Activated T-cell treated with anti-CD3 and anti-CD28 coated beads, Interleukin-2, amount 50 U/mL, for 24 hours (primary cell): ENCODE measurements around the gene HSPB9.
"Not testable (repeated sequence)": the region's sequence is repeated elsewhere in the genome, so short reads cannot be mapped to it uniquely, and the experiment has no call there.

Experiments
- DNase-seq: peaks from one replicate; pipeline ENCODE4 v3.0.0-alpha.2; 2020
- H3K27ac Mint-ChIP-seq: 2 replicates; pipeline ENCODE4 v1.8.0; 2020; ENCODE audit warnings: mild to moderate bottlenecking, mixed read lengths
- H3K27me3 Mint-ChIP-seq: 2 replicates; pipeline ENCODE4 v1.8.0; 2020; ENCODE audit warnings: mixed read lengths
- H3K36me3 Mint-ChIP-seq: 2 replicates; pipeline ENCODE4 v1.8.0; 2020; ENCODE audit warnings: low read depth, mixed read lengths
- H3K4me1 Mint-ChIP-seq: 2 replicates; pipeline ENCODE4 v1.8.0; 2020; ENCODE audit warnings: low read depth, mixed read lengths
- H3K4me3 Mint-ChIP-seq: 2 replicates; pipeline ENCODE4 v1.8.0; 2020; ENCODE audit warnings: mild to moderate bottlenecking, moderate library complexity, mixed read lengths
- H3K9me3 Mint-ChIP-seq: 2 replicates; pipeline ENCODE4 v1.8.0; 2020; ENCODE audit warnings: mixed read lengths

Gene HSPB9

GRCh38 chr17:42136654-42137051 lies 14.0 kb downstream of the HSPB9 start:
- Mint-ChIP-seq H3K4me3 (no peak overlapping the region), H3K9me3 (no peaks in the 10 kb centered on the region), H3K36me3 (peaks cover 78% of the 10 kb centered on the region), H3K4me1 (peaks cover 78% of the 10 kb centered on the region), H3K27ac (peak overlapping the region; percentile 83), H3K27me3 (no peaks in the 10 kb centered on the region)
- no peak for DNase-seq

- Mint-ChIP-seq H3K4me3 (no peak overlapping the region), H3K4me1 (peaks cover 70% of the 10 kb centered on the region), H3K27me3 (no peaks in the 10 kb centered on the region), H3K36me3 (peaks cover 82% of the 10 kb centered on the region), H3K9me3 (no peaks in the 10 kb centered on the region), H3K27ac (peak overlapping the region; percentile 24)
- no peak for DNase-seq
These were observed 16.3 kb downstream of the HSPB9 start for GRCh38 chr17:42138749-42139492.

- not testable (repeated sequence) for H3K27ac Mint-ChIP-seq, DNase-seq, H3K27me3 Mint-ChIP-seq, H3K9me3 Mint-ChIP-seq, H3K4me3 Mint-ChIP-seq
- H3K4me1 Mint-ChIP-seq = peaks cover 57% of the 10 kb centered on the region
- peaks cover 72% of the 10 kb centered on the region for H3K36me3 Mint-ChIP-seq
These were observed 18.1 kb downstream of the HSPB9 start for GRCh38 chr17:42140690-42141089.

- Mint-ChIP-seq H3K9me3 (no peaks in the 10 kb centered on the region), H3K36me3 (peaks cover 71% of the 10 kb centered on the region), H3K27ac (peak overlapping the region; percentile 10), H3K4me3 (no peak overlapping the region), H3K4me1 (peaks cover 50% of the 10 kb centered on the region), H3K27me3 (no peaks in the 10 kb centered on the region)
- DNase-seq = no peak
These were observed 18.8 kb downstream of the HSPB9 start for GRCh38 chr17:42141382-42141781.

- H3K27ac Mint-ChIP-seq = peak overlapping the region; percentile 69
These were observed 19.8 kb downstream of the HSPB9 start for GRCh38 chr17:42142371-42142896.

GRCh38 chr17:42143138-42143537 lies 20.5 kb downstream of the HSPB9 start:
- H3K9me3 Mint-ChIP-seq, H3K27me3 Mint-ChIP-seq, DNase-seq, H3K4me3 Mint-ChIP-seq: not testable (repeated sequence)
- Mint-ChIP-seq H3K27ac (peak overlapping the region; percentile 69), H3K4me1 (peaks cover 47% of the 10 kb centered on the region), H3K36me3 (peaks cover 72% of the 10 kb centered on the region)

More at GRCh38 chr17:42142371-42142896, 19.8 kb downstream of the HSPB9 start:
- DNase-seq = no peak
- Mint-ChIP-seq H3K36me3 (peaks cover 71% of the 10 kb centered on the region), H3K27me3 (no peaks in the 10 kb centered on the region), H3K4me3 (no peak overlapping the region), H3K9me3 (no peaks in the 10 kb centered on the region), H3K4me1 (peaks cover 48% of the 10 kb centered on the region)

- H3K4me3 Mint-ChIP-seq = no peak overlapping the region
- H3K4me1 Mint-ChIP-seq = peaks cover 38% of the 10 kb centered on the region
- no peaks in the 10 kb centered on the region for H3K9me3 Mint-ChIP-seq
- H3K27me3 Mint-ChIP-seq = no peaks in the 10 kb centered on the region
- DNase-seq = no peak
- H3K36me3 Mint-ChIP-seq = peaks cover 75% of the 10 kb centered on the region
- H3K27ac Mint-ChIP-seq = peak overlapping the region; percentile 37
These were observed 24.5 kb downstream of the HSPB9 start for GRCh38 chr17:42146911-42147607.

- Mint-ChIP-seq H3K4me1 (peaks cover 43% of the 10 kb centered on the region), H3K36me3 (peaks cover 35% of the 10 kb centered on the region), H3K27ac (peak overlapping the region; percentile 92), H3K9me3 (no peaks in the 10 kb centered on the region), H3K4me3 (peak overlapping the region; percentile 88), H3K27me3 (no peaks in the 10 kb centered on the region)
- no peak for DNase-seq
These were observed 31.5 kb downstream of the HSPB9 start for GRCh38 chr17:42153919-42154742.

- Mint-ChIP-seq H3K4me1 (peaks cover 43% of the 10 kb centered on the region), H3K27ac (peak overlapping the region; percentile 92), H3K27me3 (no peaks in the 10 kb centered on the region), H3K9me3 (no peaks in the 10 kb centered on the region), H3K4me3 (peak overlapping the region; percentile 88), H3K36me3 (peaks cover 29% of the 10 kb centered on the region)
- no peak for DNase-seq
These were observed 33.0 kb downstream of the HSPB9 start for GRCh38 chr17:42155614-42156045.

- H3K36me3 Mint-ChIP-seq = no peaks in the 10 kb centered on the region
- H3K4me3 Mint-ChIP-seq = no peak overlapping the region
- DNase-seq = no peak
- H3K4me1 Mint-ChIP-seq = peaks cover 11% of the 10 kb centered on the region
- H3K27me3 Mint-ChIP-seq = no peaks in the 10 kb centered on the region
- H3K9me3 Mint-ChIP-seq = no peaks in the 10 kb centered on the region
- no peak overlapping the region for H3K27ac Mint-ChIP-seq
These were observed 37.4 kb downstream of the HSPB9 start for GRCh38 chr17:42159796-42160530.

- H3K27me3 Mint-ChIP-seq = no peaks in the 10 kb centered on the region
These were observed 37.9 kb downstream of the HSPB9 start for GRCh38 chr17:42160531-42160910.

GRCh38 chr17:42163113-42163512 lies 40.5 kb downstream of the HSPB9 start:
- Mint-ChIP-seq H3K27ac (no peak overlapping the region), H3K9me3 (no peaks in the 10 kb centered on the region), H3K27me3 (no peaks in the 10 kb centered on the region), H3K36me3 (no peaks in the 10 kb centered on the region), H3K4me3 (no peak overlapping the region), H3K4me1 (no peaks in the 10 kb centered on the region)
- peak; percentile 58 for DNase-seq

More at GRCh38 chr17:42160531-42160910, 37.9 kb downstream of the HSPB9 start:
- Mint-ChIP-seq H3K4me1 (peaks cover 9% of the 10 kb centered on the region), H3K27ac (no peak overlapping the region), H3K4me3 (no peak overlapping the region), H3K9me3 (no peaks in the 10 kb centered on the region), H3K36me3 (no peaks in the 10 kb centered on the region)
- DNase-seq = no peak

GRCh38 chr17:42163696-42164407 lies 41.2 kb downstream of the HSPB9 start:
- no peak overlapping the region for H3K27ac Mint-ChIP-seq

More at GRCh38 chr17:42163696-42164407, 41.2 kb downstream of the HSPB9 start:
- no peaks in the 10 kb centered on the region for H3K27me3 Mint-ChIP-seq
- H3K4me1 Mint-ChIP-seq = no peaks in the 10 kb centered on the region
- no peak for DNase-seq
- no peaks in the 10 kb centered on the region for H3K9me3 Mint-ChIP-seq
- no peak overlapping the region for H3K4me3 Mint-ChIP-seq
- no peaks in the 10 kb centered on the region for H3K36me3 Mint-ChIP-seq
